ENCODE results near the gene KCNB1.

DNA sequence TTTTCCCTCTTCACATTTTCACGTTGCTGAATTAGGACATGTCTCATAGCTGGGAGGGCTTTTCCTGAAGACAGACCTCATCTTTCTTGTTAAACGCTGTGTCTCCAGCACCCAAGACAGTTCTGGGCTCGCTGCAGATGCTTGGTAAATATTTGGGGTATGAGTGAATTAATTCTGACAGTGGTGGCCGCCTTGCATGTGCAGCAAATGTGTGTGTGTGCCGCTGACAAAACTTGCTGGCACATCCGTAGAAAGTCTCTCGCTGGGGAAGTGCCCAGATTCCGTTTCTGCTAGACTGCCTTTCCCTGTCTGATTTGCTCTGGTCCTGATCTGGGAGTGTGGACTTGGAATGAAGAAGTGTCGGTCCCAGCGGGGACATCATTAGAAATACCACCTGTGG, 156.4 kb downstream of the KCNB1 start:
- TF ChIP-seq YY1 (IDR thresholded peaks at IDR 0.05; ENCODE audit: insufficient read depth, insufficient read length) (no peak), SUZ12 (IDR thresholded peaks at IDR 0.05; ENCODE audit: extremely low read depth, insufficient read depth, insufficient read length) (no peak), ZNF274 (IDR thresholded peaks at IDR 0.05; ENCODE audit: low read depth, low read length) (no peak)

Measured in NT2/D1 (cell line).